GM12892 (cell line): ENCODE results near the gene WFIKKN2.

Experiments
- DNase-seq: peaks from one replicate; pipeline ENCODE4 v3.0.0; 2011; ENCODE audit not compliant: insufficient read length
- FAIRE-seq: peaks from 2 replicates; lab custom pipeline; 2011; peaks lifted over from hg19 to GRCh38; lab: Jason Lieb, UNC
- POLR2A ChIP-seq: IDR thresholded peaks from 2 replicates; pipeline ENCODE4 v1.6.1; 2011; ENCODE audit warnings: low read depth, low read length, control low read depth
- POLR2AphosphoS5 ChIP-seq: IDR thresholded peaks from 2 replicates; pipeline ENCODE4 v1.6.1; 2011; ENCODE audit warnings: low read depth, low read length, control low read depth
- TAF1 ChIP-seq: IDR thresholded peaks from 2 replicates; pipeline ENCODE4 v1.6.1; 2011; ENCODE audit warnings: low read depth, mild to moderate bottlenecking, control low read depth, low read length, borderline replicate concordance

The WFIKKN2 gene

DNA sequence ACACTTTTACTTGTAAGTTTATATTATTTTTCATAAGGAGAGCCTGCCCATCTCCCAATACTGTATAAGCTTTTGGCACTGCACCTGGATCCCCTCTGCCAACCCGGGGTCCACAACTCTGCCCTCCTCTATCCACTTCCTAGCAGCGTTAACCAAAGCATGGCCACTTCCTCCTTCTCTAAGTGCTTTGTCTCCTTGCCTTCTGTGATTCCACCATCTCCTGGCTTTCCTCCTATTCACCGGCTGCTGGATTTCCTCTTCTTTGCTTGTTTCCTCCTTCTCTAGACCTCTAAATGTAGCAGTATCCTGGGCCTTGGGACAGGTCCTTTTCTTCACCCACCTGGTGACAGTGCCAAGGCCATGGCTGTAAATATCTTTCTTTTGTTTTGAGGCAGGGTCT is 20.0 kb upstream of the WFIKKN2 start:
- DNase-seq: no peak
- TF ChIP-seq TAF1 (no peak), POLR2A (no peak), POLR2AphosphoS5 (no peak)
- no peak for FAIRE-seq

DNA sequence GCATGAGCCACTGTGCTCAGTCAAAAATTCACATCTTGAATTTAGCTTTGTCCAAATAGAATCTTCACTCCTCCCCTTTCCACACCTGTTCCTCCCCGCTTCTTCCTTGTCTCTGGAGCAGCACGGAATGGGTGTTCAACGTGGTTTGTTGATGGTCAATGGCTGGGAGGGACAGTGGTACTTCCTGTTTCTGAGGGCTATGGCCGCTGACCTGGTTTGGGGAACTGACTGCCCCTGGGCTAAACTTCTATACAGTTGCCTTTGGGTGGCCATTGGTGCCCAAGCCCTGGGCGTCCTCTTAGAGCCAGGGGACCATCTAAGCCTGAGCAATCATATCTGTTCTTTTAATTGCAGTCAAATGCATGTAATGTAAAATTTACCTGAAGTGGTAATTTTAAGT is 19.1 kb upstream of the WFIKKN2 start:
- DNase-seq: no peak
- no peak for FAIRE-seq
- TF ChIP-seq POLR2A (no peak), POLR2AphosphoS5 (no peak), TAF1 (no peak)

DNA sequence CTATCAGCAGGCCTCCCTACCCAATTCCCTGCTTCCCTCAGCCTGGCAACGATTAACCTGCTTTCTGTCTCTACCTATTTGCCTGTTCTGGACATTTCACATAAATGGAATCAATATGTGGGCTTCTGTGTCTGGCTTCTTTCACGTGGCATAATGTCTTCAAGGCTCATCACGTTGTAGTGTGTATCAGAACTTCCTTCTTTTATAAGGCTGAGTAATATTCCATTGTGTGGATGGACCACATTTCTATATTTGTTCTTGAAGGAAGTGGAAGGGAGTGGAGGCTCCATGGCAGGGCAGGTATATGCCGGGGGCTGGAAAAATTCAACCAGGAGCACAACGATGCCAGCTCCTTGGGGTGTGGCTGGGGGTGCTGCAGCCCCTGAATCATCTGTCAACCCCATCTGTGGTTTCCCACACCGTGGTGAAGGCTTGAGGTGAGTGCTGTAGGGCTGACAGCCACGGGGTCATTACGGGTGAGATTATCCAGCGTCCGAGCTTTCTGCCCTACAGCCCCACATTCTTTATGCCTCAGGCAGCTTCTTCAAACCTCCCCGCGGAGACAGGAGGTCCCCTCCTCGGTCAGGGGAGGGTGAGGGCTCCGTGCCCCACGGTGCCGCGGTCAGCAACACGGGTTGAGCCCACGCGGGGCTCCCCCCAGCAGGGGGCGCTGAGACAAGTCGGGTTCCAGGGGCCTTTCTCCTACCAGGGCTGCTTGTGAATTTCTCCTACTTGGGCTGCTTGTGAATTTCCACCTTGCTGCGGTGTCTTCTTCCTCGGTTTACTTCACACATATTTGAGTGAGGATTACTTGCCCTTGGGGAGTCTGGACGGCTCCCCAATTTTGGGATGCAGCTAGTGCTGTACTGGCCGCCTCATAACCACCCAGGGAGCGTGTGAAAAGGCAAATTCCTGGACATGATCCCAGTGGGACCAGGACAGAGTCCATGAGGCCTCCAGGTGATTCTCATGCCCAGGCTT is 18.3 kb upstream of the WFIKKN2 start:
- DNase-seq: peak; percentile 57
- TF ChIP-seq POLR2AphosphoS5: no peak
- no peak for TF ChIP-seq POLR2A
- TF ChIP-seq TAF1: no peak
- FAIRE-seq: peak; percentile 67

DNA sequence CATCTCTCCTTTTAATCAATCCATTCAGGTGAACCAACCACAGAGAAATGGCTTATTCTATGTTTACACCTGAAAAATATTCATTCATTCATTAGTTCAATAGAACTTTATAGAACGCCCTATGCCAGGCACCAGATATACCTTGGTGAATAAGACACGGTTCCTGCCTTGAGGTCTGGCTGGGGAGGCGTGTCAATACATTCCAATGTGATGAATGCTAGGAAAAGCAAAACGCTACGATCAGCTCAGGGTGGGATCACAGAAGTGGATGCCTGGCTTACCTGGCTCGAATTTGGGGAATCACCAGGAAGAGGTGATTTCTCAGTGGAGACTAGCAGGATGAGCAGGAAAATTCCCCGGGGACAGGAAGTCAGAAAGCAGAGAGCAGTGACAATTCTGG is 17.5 kb upstream of the WFIKKN2 start:
- no peak for DNase-seq

DNA sequence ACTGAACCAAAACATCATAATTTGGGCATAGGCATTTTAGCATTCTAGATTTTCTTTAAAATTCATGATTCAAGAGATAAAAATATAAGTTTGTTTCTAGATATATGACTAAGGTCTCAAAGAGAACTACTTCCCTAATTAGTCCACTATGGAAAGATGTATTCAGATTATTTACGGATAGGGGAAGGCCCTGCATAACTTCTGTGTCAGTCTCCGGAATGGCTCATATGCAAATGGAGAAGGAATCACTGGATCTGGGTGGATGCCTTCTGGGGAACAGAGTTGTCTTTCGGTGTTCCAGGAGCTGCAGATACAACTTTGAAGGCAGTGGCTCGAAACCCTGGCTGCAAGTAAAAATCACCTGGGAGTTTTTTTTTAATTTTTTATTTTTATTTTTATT is 17.1 kb upstream of the WFIKKN2 start:
- DNase-seq (no peak), FAIRE-seq (no peak)
- no peak for TF ChIP-seq POLR2AphosphoS5
- TF ChIP-seq POLR2A: no peak
- no peak for TF ChIP-seq TAF1

More for the DNA sequence above, 17.5 kb upstream of the WFIKKN2 start:
- no peak for FAIRE-seq
- TF ChIP-seq POLR2A (no peak), POLR2AphosphoS5 (no peak), TAF1 (no peak)

DNA sequence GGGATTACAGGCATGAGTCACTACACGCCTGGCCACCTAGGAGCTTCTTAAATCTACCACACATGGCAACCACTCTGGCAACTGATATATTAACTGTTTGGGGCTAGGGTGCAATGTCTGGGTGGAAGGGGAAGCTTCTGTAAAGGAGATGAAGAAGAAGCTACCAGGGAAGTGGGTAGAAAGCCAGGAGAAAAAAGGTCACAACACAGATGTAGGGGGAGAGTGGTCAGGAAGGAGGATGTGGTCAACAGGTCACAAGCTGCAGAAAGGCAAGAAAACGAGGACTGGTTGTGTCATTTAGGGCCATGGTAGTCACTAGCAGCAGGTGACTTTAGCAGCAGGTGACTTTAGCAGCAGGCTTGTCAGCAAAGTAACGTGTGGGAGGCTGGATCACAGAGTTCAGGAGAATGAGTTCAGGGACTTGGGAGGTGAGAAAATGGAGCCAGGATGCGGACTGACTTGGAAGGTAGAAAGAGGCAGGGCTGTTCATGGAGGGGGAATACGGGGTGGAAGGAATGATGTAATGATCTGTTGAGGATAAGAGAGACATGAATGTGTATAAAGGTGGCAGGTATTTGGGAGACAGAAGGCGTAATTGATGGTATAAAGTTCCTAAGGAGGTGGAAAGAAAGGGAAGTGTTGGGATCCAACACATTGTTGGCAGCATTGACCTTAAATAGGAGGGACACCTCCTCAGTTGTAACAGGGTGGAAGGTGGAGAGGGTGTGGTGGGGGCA is 16.3 kb upstream of the WFIKKN2 start:
- DNase-seq (no peak), FAIRE-seq (peak; percentile 79)
- no peak for TF ChIP-seq POLR2AphosphoS5
- no peak for TF ChIP-seq TAF1
- no peak for TF ChIP-seq POLR2A

DNA sequence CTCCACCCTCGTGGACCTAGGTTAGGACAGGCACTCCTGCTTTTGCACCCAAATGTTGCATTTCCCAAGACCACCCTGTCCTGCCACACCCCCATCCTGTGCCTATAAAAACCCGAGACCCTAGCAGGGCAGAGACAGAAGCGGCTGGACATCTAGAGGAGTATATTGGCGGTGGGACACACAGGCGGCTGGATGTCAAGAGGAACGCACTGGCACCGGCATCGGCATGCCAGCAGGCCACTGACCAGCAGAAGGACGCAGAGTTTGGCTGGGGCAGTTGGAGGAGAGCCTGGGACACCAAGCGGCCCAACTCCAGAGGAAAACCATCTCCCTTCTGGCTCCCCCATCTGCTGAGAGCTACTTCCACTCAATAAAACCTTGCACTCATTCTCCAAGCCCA is 14.7 kb upstream of the WFIKKN2 start:
- no peak for TF ChIP-seq POLR2A
- TF ChIP-seq TAF1: no peak
- TF ChIP-seq POLR2AphosphoS5: no peak
- DNase-seq: no peak
- FAIRE-seq: no peak

DNA sequence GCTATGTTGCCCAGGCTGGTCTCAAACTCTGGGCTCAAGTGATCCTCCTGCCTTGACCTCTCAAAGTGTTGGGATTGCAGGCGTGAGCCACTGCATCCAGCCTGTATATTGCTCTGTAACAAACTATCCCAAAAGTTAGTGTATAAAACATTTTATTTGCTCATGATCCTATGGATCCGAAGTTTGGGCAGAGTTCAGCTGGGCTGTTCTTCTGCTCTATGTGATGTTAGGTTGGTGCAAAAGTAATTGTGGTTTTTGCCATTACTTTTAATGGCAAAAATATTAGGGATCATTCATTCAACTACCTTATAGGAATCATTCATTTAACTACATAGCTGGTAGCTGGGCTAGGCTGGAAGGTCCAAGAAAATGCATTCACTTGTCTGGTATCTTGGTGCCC is 12.8 kb upstream of the WFIKKN2 start:
- no peak for FAIRE-seq
- TF ChIP-seq TAF1 (no peak), POLR2AphosphoS5 (no peak), POLR2A (no peak)
- no peak for DNase-seq

DNA sequence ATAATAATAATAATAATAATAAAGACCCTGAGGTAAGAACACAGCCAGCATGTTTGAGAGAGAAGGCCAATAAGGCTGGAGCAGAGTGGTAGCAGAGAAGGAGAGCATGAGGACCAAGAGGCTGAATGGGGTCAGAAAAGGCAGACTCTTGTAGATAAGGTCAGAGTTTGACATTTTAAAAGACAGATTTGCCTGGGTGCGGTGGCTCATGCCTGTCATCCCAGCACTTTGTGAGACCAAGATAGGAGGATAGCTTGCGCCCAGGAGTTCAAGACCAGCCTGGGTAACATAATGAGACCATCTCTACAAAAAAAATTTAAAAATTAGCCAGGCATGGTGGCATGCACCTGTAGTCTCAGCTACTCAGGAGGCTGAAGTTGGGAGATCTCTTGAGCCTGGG is 11.0 kb upstream of the WFIKKN2 start:
- FAIRE-seq (no peak), DNase-seq (no peak)
- no peak for TF ChIP-seq POLR2A

DNA sequence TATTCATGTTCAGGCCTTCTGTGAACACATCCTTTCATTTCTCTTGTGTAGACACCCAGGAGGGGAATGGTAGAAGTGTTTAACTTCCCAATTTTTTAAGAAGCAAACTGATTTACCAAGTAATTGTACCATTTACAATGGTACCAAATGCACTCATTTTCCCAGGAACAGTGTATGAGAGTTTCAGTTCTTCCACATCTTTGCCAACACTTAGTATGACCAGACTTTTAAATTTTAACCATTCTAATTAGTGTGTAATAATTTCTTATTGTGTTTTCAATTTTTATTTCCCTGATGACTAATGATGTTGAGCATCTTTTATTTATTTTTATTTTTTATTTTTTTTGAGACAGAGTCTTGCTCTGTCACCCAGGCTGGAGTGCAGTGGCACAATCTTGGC is 10.2 kb upstream of the WFIKKN2 start:
- FAIRE-seq (no peak), DNase-seq (no peak)
- TF ChIP-seq TAF1: no peak
- TF ChIP-seq POLR2AphosphoS5: no peak
- no peak for TF ChIP-seq POLR2A

DNA sequence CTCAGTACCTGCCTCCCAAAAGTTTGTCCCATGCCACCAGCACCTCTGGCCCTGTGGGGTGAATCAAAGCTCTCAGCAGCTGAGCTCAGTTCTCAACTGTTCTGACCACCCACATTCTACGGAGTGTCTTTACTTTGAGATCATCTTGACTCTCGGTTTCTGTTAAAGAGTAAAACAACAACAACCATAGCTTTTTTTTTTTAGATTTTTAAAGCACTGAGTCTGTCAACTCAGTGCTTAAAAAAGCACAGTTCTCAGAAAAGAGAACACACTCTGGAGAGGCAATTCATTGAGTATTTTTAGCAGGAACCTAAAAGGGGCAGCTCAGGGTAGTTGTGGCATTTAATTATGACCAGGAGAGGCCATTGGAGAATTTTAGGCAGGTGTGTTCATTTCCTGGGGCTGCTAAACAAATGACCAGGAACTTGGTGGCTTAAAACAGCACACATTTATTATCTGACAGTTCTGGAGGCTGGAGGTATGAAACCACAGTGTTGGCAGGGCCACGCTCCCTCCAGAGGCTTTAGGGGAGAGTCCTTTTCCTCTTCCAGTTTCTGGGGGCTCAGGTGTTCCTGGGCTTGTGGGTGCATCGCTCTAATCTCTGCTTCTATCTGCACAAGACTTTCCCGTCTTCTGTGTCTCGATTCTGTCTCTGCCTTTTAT is 6.7 kb upstream of the WFIKKN2 start:
- TF ChIP-seq TAF1 (no peak), POLR2AphosphoS5 (no peak)
- no peak for DNase-seq
- peak; percentile 67 for FAIRE-seq

DNA sequence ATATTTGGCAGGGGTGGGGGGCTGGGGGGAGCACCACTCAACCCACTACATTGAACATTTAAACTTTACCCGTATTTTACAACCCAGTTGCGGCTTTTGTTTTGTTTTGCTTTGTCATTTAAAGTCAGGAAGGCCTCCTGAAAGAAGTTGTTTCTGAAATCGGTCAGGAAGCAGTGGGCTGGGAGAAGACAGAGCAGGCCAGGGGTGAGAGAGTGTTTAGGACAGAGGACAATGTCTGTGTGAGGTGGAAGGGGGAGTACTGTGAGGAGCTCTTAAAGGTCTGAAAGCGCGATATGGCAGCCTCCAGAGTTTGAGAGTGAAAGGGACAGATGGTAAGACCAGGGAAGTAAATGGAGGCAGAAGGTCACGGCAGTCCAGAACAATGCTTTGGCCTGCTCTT is 6.1 kb upstream of the WFIKKN2 start:
- FAIRE-seq (no peak), DNase-seq (no peak)
- TF ChIP-seq POLR2AphosphoS5: no peak
- no peak for TF ChIP-seq TAF1
- TF ChIP-seq POLR2A: no peak
